Stimulated activated CD4-positive, alpha-beta T cell treated with anti-CD3 and anti-CD28 coated beads, TNF-alpha, amount 100 ng/mL, for 48 hours (primary cell): ENCODE results near the gene NPIPB8.
"Not testable (repeated sequence)": the region's sequence is repeated elsewhere in the genome, so short reads cannot be mapped to it uniquely, and the experiment has no call there.

Experiments
- DNase-seq, 3 donors: peaks; one replicate each; pipeline ENCODE4 v3.0.0-alpha.2; 2020; ENCODE audit warnings: low read depth in 3 of 3

NPIPB8 gene

GRCh38 chr16:28637765-28638164, at the start of gene NPIPB8:
TSS of gene NPIPB8 (plus strand) at chr16:28638065. CDS start at chr16:28638361, 296 bp downstream.
- not testable (repeated sequence) for DNase-seq

GRCh38 chr16:28589069-28589468, 48.8 kb upstream of the NPIPB8 start:
- no peak for DNase-seq

- DNase-seq: no peak
These were observed 47.9 kb upstream of the NPIPB8 start for GRCh38 chr16:28589930-28590329.

- no peak for DNase-seq
These were observed 47.2 kb upstream of the NPIPB8 start for GRCh38 chr16:28590384-28591340.

GRCh38 chr16:28591355-28591754, 46.5 kb upstream of the NPIPB8 start:
- DNase-seq: no peak

- no peak for DNase-seq
These were observed 45.4 kb upstream of the NPIPB8 start for GRCh38 chr16:28592511-28592910.

GRCh38 chr16:28592979-28593553, 44.8 kb upstream of the NPIPB8 start:
- DNase-seq: no peak

- DNase-seq: not testable (repeated sequence)
These were observed 42.4 kb upstream of the NPIPB8 start for GRCh38 chr16:28595451-28595850.

- no peak for DNase-seq
These were observed 41.7 kb upstream of the NPIPB8 start for GRCh38 chr16:28596115-28596630.

GRCh38 chr16:28596840-28597691, 40.8 kb upstream of the NPIPB8 start, which contains the start of gene SULT1A2:
TSS of gene SULT1A2 (minus strand) at chr16:28597050. CDS start at chr16:28595930, 1,120 bp downstream.
- no peak for DNase-seq

GRCh38 chr16:28597692-28598261, 40.1 kb upstream of the NPIPB8 start:
- no peak for DNase-seq

- not testable (repeated sequence) for DNase-seq
These were observed 38.2 kb upstream of the NPIPB8 start for GRCh38 chr16:28599377-28600285.

GRCh38 chr16:28600965-28601364, 36.9 kb upstream of the NPIPB8 start:
- not testable (repeated sequence) for DNase-seq

- DNase-seq: not testable (repeated sequence)
These were observed 36.3 kb upstream of the NPIPB8 start for GRCh38 chr16:28601589-28601988.

GRCh38 chr16:28602062-28602461, 35.8 kb upstream of the NPIPB8 start:
- not testable (repeated sequence) for DNase-seq

- DNase-seq: no peak
These were observed 35.3 kb upstream of the NPIPB8 start for GRCh38 chr16:28602529-28602928.

- no peak for DNase-seq
These were observed 34.3 kb upstream of the NPIPB8 start for GRCh38 chr16:28603381-28604185.

- no peak for DNase-seq
These were observed 33.7 kb upstream of the NPIPB8 start for GRCh38 chr16:28604186-28604565.
